ENCODE results near the gene GCNT1. TPM values are rescaled to one million over a fixed set of nuclear protein-coding genes. Genes with fewer than 3 reads are reported as not detected.

GCNT1 gene
- total and polyA plus RNA-seq, 7 experiments from 2014 or later, result 0.70 to 8.9 (median 1.7) TPM

Other genes starting within 250 kb of the GCNT1 start
- gene RFK, start 64.8 kb upstream of the GCNT1 start, total RNA-seq, result 10 to 100 TPM in 4 of 5 experiments, 1 to 10 TPM in 1; 6.8 to 18.6 (median 11.3) TPM
- 10 to 100 TPM; 22.0 to 25.9 TPM for gene RFK, start 64.8 kb upstream of the GCNT1 start, polyA plus RNA-seq

Data from naive thymus-derived CD4-positive, alpha-beta T cell (primary cell).